HG02610 (cell line): Measurements from ENCODE around the gene ADGRV1.

Source experiments
- ATAC-seq: cut with Tn5 transposase; IDR thresholded peaks from one replicate; pipeline ENCODE4 v1.9.1; 2021; ENCODE audit warnings: mild to moderate bottlenecking, moderate library complexity; ENCODE audit not compliant: unreplicated experiment

Gene ADGRV1

DNA sequence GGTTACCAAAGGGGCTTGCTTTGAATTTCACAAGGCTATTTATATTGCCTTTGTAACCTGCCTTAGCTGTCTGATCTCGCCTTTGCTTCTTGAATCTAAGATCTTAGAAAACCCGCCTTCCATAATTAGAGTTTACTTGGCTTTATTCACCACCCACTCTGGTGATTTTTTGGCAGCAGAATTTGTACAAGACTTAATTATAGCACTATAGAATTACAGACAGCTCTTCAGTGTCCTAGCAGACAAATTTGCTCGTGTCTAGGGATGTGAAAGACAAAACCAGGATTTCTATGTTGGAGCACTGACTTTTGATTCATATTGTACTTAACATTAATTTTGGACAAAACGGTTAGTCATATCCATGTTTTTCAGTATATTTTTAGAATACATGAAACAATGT, 306.6 kb downstream of the ADGRV1 start:
- no peak for ATAC-seq

DNA sequence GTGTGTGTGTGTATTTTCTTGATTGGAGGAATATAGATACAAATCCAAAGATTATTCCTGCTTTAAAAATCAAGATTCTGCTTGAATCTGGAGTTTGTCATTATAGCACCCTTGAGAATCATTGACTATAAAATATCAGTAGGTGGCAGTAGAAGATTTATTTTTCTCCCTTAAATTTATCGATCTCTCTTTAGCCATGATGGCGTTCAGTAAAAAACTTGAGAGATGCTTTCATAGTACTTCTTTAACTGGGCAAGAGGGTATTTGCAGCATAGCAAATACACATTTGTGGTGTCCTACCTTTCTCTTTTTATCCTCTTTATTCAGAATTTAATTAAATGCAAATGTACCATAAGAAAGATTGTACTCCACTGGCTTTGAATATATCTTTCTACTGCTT, 307.7 kb downstream of the ADGRV1 start:
- ATAC-seq = no peak

DNA sequence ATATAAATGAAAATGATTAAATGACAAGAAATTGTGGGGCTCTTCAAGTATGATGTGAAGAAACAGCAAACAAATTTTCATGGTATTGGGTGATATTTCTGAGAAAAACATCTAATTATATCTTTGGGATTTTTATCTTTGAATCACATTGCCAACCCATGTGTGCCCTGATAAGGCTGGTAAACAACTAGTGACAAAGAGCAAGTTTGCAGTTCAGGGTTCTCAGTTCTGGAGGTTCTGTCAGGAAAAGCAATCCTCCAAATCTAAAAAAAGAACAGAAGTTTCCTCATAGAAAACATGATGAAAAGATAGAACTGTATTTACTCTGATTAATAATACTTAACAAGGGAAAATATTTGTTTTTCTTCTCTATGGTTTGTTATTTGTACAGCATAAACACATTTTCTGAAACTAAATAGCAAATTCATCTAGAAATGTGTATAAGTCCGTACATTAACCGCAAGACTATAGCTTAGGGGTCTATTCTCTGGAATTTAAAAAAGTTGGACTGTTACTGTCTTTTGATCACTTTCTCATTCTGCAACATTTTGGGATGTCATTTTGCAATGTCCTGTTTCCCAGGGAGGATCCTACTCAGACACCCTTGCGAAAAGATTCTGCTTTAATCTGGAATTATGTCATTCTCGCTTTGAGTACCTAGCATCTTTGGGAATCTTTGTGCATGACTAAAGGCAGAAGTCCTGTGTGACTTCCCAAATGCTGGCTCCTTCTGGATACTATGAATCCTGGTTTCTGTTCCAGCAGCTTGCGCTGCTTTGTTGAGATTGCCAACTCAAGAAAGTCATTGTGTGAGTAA, 308.5 kb downstream of the ADGRV1 start:
- no peak for ATAC-seq

DNA sequence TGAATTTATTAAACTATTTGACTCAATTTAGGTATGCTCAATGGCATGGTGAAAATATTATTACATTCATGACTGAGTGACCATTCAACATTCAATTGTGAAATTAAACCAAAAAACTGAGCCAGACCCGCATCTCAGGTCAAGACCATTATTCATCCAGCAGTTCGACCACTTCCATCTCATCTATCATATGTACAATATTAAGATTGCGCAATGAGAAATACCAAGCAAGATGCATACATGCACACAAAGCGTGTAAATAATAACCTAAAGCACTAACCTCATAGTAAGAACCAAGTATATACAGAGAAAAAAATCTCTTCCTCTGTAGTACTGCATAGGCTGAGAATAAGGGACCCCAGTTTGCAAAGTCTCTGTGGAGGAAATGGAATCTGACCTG, 310.2 kb downstream of the ADGRV1 start:
- no peak for ATAC-seq

DNA sequence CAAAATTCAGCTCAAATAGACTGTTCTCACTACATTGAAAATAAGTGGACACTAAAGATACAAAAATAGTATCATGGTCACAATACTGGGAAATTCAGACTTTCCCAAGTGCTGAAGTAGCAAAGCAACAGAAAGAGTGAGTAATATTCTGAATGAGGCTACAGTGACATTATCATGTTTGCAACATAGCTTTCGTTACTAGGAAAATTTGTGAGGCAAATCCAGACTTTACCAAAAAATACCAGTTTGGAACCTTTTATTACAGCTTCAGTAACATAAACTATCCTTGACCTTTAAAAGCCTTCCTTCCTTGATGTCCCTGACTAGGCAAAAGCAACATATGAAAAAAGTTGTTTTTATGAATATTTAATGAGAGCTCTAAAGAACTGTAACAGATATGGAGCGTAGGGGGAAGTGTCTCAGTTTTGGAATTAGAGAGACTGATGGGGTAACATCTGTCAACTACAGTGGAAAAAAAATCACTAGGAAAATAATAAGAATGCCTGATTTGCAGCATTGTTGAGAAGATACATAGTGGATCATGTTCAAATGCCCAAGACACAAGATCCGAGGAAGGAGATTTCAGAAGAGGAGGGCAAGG, 312.9 kb downstream of the ADGRV1 start:
- ATAC-seq = no peak

DNA sequence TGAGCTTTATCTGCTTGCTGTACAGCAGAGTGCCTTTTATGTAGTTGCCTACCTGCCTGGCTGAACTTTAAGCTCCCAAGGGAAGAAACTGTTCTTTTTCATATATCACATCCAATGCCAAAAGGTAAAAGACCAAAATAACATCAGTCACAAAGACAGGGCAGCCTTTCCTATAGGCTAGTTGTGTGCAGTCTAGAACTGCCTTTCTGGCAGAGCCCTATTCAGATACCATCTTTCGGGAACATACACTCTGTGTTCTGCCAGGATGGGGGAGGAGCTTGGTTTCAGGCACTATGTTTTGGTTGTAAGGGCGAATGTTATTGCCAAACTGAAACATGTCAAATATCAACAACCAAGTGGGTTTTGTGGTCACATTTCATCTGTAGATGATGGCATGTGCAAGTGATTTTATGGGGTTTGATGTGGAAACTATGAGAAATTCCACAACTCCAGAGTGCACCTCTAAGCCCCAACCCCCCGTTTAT, 314.5 kb downstream of the ADGRV1 start:
- ATAC-seq = no peak

DNA sequence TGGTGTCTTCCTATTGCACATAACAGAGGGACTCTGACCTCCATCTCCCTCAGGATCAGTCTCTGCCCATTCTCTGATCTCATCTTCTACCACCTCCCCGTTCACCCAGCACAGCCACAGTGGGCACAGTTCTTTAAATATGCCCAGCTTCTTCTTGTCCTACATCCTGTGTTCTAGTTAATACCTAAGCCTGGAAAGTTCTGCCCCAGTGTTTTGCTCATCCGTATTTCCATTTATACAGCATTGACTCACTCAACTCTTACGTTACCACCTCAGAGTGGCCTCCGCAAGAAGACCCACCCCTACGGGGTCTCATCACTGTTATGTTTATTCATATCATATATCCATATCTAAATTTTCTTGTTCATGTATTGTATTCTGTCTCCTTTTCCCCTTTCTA, 315.5 kb downstream of the ADGRV1 start:
- no peak for ATAC-seq

DNA sequence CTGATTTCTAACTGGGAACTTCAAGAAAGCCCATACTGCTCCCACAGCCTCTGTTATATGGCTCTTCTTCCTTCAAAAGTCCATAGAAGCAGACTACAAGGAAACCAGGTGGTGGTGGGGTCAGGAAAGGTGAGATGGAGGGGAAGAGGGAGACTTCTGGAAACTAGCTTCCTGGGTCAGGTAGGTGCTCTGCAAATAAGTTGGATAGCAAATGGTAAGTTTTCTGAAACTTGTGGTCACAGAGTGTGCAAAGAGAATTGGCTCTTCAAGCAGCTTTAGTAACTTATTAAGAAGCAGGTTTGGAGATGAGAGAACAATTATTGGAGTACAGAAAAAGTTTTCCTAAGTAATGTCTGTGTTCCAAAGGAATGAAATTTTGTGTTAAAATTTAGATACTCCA, 316.9 kb downstream of the ADGRV1 start:
- no peak for ATAC-seq

DNA sequence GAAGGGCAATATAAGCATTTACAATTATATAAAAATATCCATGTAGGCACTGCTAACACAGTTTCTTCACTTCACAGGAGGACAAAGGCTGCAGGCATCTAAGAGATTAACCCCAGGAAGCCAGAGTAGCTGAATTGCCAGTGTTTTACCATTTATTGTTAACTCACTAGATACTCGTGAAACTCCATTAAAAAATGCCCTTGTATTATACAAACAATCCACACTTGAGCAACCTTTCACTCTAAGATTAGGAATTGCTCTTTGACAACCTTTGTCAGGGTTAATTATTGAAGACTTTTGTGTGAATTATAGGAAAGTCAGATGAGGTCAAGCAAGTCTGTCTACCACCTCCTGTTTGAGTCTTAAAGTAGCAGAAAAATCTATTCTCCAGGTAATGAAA, 317.8 kb downstream of the ADGRV1 start:
- ATAC-seq = no peak

DNA sequence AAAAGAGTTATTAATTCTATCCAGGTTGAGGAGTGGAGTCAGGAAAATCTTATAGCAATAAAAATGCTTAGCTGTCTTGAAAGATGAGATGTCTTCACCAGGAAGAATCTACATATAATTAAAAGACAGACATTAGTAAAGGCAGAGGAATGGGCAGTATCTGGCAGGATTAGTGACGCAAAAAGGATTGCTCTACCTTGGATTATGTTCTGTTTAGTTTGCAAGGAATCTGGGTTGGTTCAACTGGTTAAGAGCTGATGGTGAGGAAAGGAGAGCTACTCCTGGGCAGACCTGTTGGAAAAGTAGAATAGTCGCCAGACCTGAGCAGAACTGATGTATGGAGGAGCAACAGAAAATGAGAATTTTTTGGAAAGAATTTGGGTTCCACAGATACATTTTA, 318.5 kb downstream of the ADGRV1 start:
- no peak for ATAC-seq

DNA sequence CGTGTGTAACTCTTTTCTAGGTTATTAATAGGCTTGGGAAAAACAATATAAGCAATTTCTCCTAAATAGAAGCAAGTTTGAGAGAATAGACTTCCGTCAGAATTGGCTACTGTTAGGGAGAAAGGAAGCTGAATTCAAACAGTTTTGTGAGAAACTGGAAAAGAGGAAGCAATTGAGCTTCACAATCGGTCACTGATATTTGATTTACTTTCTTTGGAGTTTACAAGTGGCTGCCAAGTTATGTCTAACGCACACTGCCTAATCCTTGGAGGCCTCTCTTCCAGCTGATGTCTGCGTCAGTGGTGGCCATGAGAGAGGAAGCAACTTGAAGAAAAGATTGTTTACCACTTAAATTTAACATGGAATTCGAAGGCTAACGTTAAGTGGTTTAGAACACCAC, 319.5 kb downstream of the ADGRV1 start:
- no peak for ATAC-seq

DNA sequence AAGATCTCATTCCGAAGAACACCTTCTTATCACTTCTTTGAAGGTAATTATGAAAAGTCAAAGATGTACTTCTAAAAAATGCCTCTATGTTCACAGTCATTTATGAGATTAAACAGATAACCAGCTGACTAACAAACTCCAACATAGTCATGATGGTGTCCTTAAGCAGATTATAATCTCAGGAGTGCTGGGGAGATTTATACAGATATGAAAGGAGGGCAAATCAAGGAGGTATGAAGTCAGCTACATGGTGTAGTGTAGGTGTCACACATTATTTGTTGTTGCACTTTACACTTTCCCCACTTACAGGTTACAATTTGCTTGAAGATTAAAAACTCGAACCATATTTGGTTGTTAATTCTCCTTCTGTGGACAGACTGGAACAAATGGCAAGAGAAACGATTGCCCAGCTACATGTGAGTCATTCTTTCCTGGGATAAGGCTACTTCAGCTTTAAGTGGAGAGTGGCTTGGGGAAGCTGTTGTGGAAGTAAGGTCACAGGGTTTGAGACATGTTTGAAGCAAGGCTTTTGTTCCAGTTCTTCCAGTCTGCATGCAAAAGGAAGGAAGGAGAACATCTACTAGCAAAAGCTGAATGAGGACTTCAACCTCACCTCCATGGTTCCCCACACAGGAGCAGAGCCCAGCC, 320.1 kb downstream of the ADGRV1 start:
- ATAC-seq = no peak

DNA sequence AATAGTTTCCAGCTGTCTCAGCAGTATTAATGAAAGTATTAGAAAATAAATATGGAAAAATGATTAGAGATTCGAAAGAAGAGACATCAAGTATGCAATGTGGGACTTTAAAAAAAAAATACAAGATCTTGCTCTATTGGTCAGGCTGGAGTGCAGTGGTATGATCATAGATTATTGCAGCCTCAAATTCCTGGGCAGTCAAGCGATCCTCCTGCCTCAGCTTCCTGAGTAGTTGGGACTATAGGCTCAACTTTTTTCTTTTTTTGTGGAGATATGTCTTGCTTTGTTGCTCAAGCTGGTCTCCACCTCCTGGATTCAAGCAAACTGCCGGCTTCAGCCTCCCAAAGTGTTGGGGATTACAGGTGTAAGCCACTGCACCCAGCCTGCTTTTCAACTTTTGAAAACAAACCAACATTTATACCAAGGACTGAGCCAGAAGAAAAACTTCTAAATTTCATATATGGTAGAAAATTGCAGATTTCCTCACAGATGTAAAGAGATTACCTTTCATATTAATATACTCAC, 323.1 kb downstream of the ADGRV1 start:
- no peak for ATAC-seq

DNA sequence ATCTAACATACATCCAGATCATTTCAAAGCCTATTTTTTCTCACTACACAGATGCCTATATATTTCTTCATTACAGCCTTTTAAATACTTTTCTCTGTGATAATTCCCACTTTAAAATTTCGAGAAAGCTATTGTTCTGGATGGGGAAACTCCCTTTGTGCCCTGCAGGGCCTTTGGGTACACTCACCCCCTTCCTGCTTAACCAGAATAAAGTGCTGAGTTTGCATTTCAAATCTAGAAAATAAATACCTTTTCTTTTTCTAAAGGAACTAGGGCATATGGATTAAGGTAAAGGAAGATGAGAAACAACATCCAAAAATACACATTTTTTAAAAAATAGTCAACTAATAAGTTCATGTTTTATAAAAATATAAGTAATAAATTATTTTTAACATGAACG, 323.9 kb downstream of the ADGRV1 start:
- ATAC-seq = no peak

DNA sequence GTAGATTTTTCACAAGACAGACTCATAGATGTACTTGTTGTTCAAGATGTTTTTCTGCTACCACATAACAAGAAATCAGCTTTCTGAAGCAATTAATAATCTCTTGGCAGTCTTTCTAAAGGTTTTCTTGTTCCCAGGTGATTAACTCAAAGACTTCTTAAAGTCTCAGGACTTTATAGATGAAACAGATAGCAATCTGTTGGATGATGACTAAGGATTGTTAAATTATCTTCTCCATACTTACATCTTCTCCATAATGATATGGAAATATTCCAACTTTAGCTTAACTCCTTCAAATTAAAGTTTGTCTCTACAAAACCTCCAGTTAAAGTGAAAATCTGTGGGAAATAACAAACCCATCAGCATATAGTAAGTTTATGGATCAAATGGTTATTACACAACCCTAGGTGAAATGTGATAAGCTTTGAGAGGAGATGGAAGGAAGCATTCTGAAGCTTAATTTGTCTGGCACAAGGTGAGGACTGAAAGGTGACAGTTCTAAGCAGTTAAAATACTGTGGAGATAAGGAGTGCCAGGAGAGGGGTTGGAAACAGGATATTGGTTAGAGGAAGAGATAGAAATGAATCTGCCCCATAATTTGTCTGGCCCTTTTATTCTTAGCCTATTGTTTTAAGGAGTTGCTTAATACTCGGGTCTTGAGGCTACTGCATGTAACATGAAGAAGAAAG, 326.7 kb downstream of the ADGRV1 start:
- ATAC-seq = no peak

DNA sequence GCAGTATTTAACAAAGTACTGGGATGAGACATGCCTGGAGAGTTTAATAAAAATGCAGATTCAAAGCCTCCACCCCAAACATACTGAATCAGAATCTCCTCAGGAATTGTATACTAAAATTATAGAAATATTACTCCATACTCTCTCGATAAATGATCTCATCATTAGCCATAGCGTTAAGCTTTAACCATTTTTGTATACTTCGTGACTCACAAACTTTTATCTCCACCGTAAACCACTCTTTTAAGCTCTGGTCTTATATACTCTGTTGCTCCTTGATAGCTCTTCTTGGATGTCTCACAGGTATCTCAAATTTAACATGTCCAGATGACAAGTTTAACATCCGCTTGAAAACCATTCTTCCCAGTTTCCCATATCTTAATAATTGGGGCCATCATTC, 327.8 kb downstream of the ADGRV1 start:
- no peak for ATAC-seq

DNA sequence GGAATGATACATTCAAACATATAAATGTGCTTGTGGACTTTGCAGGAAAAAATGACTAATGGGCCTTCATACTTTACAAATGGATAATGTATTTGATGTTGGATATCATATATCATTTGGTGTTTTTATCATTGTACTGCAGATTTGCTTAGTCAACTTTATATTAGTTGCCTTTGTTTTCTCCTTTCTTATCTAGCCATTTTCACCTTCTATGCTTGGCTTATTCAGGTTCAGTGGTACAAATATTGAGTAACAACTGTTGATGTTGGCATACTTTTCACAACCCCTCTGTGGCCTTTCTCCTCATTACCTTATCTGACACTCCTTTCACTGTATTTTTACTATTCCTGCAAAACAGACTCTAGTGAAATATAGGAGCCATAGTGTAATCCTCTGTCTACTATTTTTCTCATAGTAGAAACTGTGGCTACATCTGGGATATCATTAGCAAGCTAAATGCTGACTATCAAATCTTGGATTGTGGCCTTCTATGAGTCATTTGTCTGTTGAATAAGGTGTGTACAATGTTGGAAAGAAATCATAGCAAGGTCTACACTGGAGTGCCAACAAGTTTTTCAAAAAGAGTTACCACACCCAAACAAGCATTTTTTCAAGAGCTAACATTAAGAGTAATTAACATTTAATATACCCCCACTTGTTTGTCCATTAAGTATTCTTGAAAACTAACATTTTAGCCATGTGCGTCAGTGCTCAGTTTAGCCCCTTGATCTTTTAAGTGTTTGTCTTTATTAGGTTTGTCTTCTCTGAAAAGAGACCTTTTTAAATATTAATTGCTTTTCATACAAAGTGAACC, 330.1 kb downstream of the ADGRV1 start:
- ATAC-seq = no peak

DNA sequence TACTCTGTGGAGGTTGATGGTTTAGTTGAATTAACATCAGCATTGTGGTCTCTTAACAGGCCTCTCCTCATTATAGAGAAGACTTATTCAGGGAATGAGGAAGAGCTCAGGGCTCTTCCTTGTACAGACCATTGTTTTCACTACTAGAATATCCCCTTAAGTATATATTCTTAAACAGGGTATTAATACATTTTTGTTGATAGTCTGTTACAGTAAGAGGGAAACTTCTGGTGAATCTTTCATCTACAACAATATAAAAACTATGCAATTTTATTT, 330.7 kb downstream of the ADGRV1 start:
- no peak for ATAC-seq

DNA sequence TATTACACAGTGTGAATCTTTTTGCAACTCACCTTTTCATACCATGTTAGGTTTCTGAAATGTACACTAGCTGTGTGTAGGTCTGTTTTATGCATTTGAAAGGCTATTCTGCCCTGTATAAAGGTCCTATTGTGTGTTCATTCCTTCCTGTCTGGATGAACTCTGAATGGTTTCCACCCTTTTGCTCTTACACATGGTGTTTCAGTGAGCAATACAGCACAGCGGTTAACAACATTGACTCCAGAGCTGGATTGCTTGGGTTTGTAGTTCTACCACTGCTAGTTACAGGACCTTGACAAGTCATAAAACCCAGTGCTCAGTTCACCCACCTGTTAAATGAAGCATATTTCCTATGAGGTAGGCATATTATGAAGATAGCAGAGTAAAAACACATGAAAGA, 331.6 kb downstream of the ADGRV1 start:
- ATAC-seq = no peak

DNA sequence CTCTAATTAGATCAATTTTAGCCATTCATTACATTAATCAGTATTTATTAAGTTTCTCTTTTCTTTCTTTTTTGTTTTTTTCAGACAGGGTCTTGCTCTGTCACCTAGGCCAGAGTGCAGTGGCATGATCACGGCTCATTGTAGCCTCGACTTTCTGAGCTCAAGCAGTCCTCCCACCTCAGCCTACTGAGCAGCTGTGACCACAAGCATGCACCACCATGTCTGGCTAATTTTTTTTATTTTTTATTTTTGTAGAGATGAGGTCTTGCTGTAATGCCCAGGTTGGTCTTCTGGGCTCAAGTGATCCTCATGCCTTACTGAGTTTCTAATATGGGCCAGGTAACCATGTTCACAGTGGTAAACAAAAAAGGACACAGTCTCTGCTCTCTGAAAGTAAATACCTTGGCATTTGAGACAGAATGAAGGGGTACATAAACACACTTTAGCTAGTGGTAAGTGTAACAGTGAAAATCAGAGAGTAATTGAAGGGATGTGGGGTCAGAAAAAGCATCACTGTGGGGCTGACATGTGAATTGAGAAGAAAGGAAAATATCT, 336.3 kb downstream of the ADGRV1 start:
- ATAC-seq = no peak
